Ovary (tissue), 9 donors: ENCODE data around the gene RALB. TPM values are rescaled to one million over a fixed set of nuclear protein-coding genes. Genes with fewer than 3 reads are reported as not detected.

Experiments
- DNase-seq, 5 donors: peaks; one replicate each; pipeline ENCODE4 v3.0.0-alpha.2; 2019 to 2020
- H3K27ac ChIP-seq, 2 donors: fragments of 200-600 bp; one replicate each; pipeline versions ENCODE4 v1.5.1 to v1.8.0; 2019 to 2022
- H3K27me3 ChIP-seq: fragments of 200-600 bp; one replicate; pipeline ENCODE4 v1.8.0; 2022
- H3K36me3 ChIP-seq: fragments of 200-600 bp; sonication (generic); one replicate; pipeline ENCODE4 v1.5.1; 2019
- H3K4me1 ChIP-seq: one replicate; pipeline ENCODE4 v1.8.1; 2013; ENCODE audit warnings: mild to moderate bottlenecking, moderate library complexity; ENCODE audit not compliant: insufficient read depth
- H3K4me3 ChIP-seq: fragments of 200-600 bp; sonication (generic); one replicate; pipeline ENCODE4 v1.5.1; 2017
- H3K9me3 ChIP-seq, 2 donors: fragments of 200-600 bp in 1 of 2; sonication (generic) in 1 of 2; one replicate each; pipeline versions ENCODE4 v1.5.1 to v1.8.1; 2013 to 2019; ENCODE audit warnings: mild to moderate bottlenecking in 1 of 2, moderate library complexity in 1 of 2
- EP300 ChIP-seq: sonication (generic); formaldehyde crosslinking; IDR thresholded peaks from one replicate; pipeline ENCODE4 v1.6.1; 2017; ENCODE audit warnings: antibody characterized with exemption
- POLR2A ChIP-seq: fragments of 450-650 bp; IDR thresholded peaks from one replicate; pipeline ENCODE4 v1.6.1; 2017; ENCODE audit warnings: antibody characterized with exemption, mild to moderate bottlenecking, moderate library complexity
- WGBS, 3 donors: extraction: QIAGEN DNeasy Blood & Tissue Kit in 1 of 3; methylation state at CpG; one replicate each; pipeline versions ENCODE4 v1.1.5 to v1.1.7; 2013 to 2017; 5-methylcytosine and 5-hydroxymethylcytosine counted together
- intact Hi-C, 4 donors: fragments of 100-400 bp; cut with DNase I; formaldehyde crosslinking; loops; one replicate each; pipeline versions ENCODE4 v1.11.0 to v1.15.1; 2022 to 2023
- polyA plus RNA-seq, 2 donors: library from polyadenylated mRNA; stranded (reverse); fragments of 200-250 nt in 1 of 2; fragments of 350-450 nt in 1 of 2; fragmentation: Illumina TruSeq in 1 of 2; extraction: RNeasy Lipid Tissue Mini Kit (QIAGEN cat#74804) in 1 of 2; gene quantifications; one replicate each; pipeline ENCODE4 v1.2.3, GENCODE V29; 2013 to 2014
- total RNA-seq, 7 donors: library from RNA; depleted of rRNA in 2 of 7; stranded (reverse); fragments of >200 nt in 2 of 7; fragmentation: NEBNext Ultra II Directional in 3 of 7; extraction: Animal tissue kit (Norgen Biotek cat#: 25700) in 3 of 7; gene quantifications; one replicate each; pipeline versions ENCODE4 v1.1.0 to v1.2.4, GENCODE V29; 2016 to 2023
- TF ChIP-seq, protein P1 (sequence below), 3 donors: fragments of 450-650 bp in 2 of 3; fragments of 200-600 bp in 1 of 3; IDR thresholded peaks; one replicate each; pipeline versions ENCODE4 v1.5.1 to v1.8.0; 2016 to 2022; ENCODE audit warnings: antibody characterized with exemption in 3 of 3, mild to moderate bottlenecking in 1 of 3
- donor health status: DM: no; HTN: no; CAD: no; lungs with moderate emphysema.
- donor health status: DM: no; HTN: no; CAD: no.
- donor health status: Bipolar disorder and iron deficiency.
- donor health status: DM: yes; HTN: yes; CAD: no.
- donor health status: DM: no; HTN: no; CAD: no.
- donor health status: DM: yes; HTN: yes; CAD: no.

Gene RALB
- total and polyA plus RNA-seq, 9 donors = 18.2 to 92.7 (median 34.9) TPM

DNA sequence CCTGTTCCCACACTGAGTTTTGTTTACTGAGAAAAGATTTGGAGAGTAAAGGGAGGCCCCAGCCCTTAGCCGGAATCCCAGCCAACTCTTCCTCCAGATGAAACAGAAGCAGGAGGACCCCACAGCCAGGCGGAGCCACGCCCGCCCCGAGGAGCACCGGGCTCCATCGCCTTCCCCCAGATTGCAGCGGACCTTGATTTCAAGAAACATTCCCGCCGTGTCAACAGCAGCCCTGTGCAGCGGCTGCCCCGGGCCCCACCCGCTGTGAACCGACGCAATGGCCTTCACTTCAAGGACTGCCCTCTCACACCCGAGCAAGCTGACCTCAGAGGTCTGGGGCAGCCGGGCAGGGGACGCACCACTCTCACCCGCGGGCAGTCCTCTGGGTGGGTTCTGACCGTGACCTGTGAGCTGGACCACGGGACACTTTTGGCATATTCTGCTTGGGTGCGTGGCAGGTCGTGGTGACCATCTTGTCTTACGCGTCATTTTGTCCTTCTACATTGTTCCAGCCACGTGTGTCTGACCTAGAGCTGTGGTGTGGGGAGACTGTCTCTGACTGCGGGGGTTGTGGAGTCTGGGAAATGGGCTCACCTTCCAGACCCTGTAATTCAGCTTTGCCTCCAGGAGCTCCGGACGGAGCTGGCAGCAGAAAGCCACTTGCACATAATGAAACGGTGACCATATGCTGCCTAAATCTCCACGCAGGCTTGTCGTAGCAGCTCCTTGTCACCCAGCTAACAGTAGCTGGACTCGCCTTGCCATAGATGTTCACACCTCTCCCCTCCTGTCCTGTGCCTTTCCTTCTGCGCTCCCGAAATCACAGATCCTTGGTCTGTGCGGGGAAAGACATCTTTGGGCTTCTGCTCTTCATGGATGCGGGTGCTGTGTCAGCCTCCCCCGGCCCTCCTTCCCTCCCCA is 61.3 kb downstream of the RALB start:
- DNase-seq = peak; percentile 33 to 66 (median 54)
- WGBS, 3 donors = 38 to 50% (median 41%) methylated on average over 38 to 39 of the region's 39 CpGs
- Histone ChIP-seq H3K27me3 (no peaks in the 10 kb centered on the region), H3K4me3 (peak overlapping the region; percentile 47), H3K4me1 (peaks cover 3% of the 10 kb centered on the region), H3K9me3 (no peaks in the 10 kb centered on the region), H3K36me3 (no peaks in the 10 kb centered on the region), H3K27ac (peak overlapping the region in 1 of 2 donors; percentile 75)
- TF ChIP-seq POLR2A (no peak), EP300 (no peak)
- TF ChIP-seq, protein P1, sequence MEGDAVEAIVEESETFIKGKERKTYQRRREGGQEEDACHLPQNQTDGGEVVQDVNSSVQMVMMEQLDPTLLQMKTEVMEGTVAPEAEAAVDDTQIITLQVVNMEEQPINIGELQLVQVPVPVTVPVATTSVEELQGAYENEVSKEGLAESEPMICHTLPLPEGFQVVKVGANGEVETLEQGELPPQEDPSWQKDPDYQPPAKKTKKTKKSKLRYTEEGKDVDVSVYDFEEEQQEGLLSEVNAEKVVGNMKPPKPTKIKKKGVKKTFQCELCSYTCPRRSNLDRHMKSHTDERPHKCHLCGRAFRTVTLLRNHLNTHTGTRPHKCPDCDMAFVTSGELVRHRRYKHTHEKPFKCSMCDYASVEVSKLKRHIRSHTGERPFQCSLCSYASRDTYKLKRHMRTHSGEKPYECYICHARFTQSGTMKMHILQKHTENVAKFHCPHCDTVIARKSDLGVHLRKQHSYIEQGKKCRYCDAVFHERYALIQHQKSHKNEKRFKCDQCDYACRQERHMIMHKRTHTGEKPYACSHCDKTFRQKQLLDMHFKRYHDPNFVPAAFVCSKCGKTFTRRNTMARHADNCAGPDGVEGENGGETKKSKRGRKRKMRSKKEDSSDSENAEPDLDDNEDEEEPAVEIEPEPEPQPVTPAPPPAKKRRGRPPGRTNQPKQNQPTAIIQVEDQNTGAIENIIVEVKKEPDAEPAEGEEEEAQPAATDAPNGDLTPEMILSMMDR (IDR thresholded peaks at IDR 0.05) = no peak
- intact Hi-C loops = loop anchor here in 2 of 4 donors (5.0 to 10.0 kb wide), 2 partner anchors 59 to 137 kb away; partner anchors contain the start of gene RALB (in 1 of the 2)

- Histone ChIP-seq H3K4me1 (peaks cover 3% of the 10 kb centered on the region), H3K36me3 (no peaks in the 10 kb centered on the region), H3K27me3 (no peaks in the 10 kb centered on the region), H3K9me3 (no peaks in the 10 kb centered on the region), H3K4me3 (no peak overlapping the region), H3K27ac (peak overlapping the region in 1 of 2 donors; percentile 75)
- peak; percentile 47 to 72 (median 57) for DNase-seq
- 78 to 85% (median 82%) methylated on average over 19 of the region's 19 CpGs for WGBS, 3 donors
- TF ChIP-seq EP300 (no peak), POLR2A (no peak)
- TF ChIP-seq, protein P1 (IDR thresholded peaks at IDR 0.05) = no peak
- intact Hi-C loops = loop anchor here in 2 of 4 donors (5.0 to 10.0 kb wide), 3 partner anchors 60 to 138 kb away; partner anchors contain the start of gene RALB (in 2 of the 2)
Observed at GRCh38 chr2:120314690-120315366, 62.2 kb downstream of the RALB start.

GRCh38 chr2:120315367-120316033 is 62.8 kb downstream of the RALB start:
- Histone ChIP-seq H3K27me3 (no peaks in the 10 kb centered on the region), H3K36me3 (no peaks in the 10 kb centered on the region), H3K4me3 (no peak overlapping the region), H3K9me3 (no peaks in the 10 kb centered on the region), H3K4me1 (peaks cover 3% of the 10 kb centered on the region), H3K27ac (no peak overlapping the region)
- 89 to 91% (median 90%) methylated on average over 17 of the region's 17 CpGs for WGBS, 3 donors
- intact Hi-C loops = loop anchor here in 2 of 4 donors (5.0 to 10.0 kb wide), 2 partner anchors 61 to 63 kb away; partner anchors contain the start of gene RALB (in 2 of the 2)
- no peak for DNase-seq
- no peak for TF ChIP-seq EP300
- TF ChIP-seq, protein P1 (IDR thresholded peaks at IDR 0.05) = no peak
- no peak for TF ChIP-seq POLR2A

GRCh38 chr2:120316071-120316470 is 63.4 kb downstream of the RALB start:
- no peak for DNase-seq
- intact Hi-C loops = loop anchor here in 2 of 4 donors (5.0 to 10.0 kb wide), 2 partner anchors 61 to 64 kb away; partner anchors contain the start of gene RALB (in 2 of the 2)

More at GRCh38 chr2:120316071-120316470, 63.4 kb downstream of the RALB start:
- H3K36me3 ChIP-seq = no peaks in the 10 kb centered on the region
- H3K27ac ChIP-seq = no peak overlapping the region
- H3K9me3 ChIP-seq = no peaks in the 10 kb centered on the region
- H3K4me3 ChIP-seq = no peak overlapping the region
- no peaks in the 10 kb centered on the region for H3K27me3 ChIP-seq
- WGBS, 3 donors = 89 to 91% (median 90%) methylated on average over 5 of the region's 5 CpGs
- H3K4me1 ChIP-seq = peaks cover 3% of the 10 kb centered on the region
- TF ChIP-seq EP300 (no peak), POLR2A (no peak)
- TF ChIP-seq, protein P1 (IDR thresholded peaks at IDR 0.05) = no peak
